ENCODE measurements around the gene ROCK2. TPM values are rescaled to one million over a fixed set of nuclear protein-coding genes. Genes with fewer than 3 reads are reported as not detected.

Gene ROCK2
- total and polyA plus RNA-seq, 9 of the 15 experiments (the other 6 are each of a cell fraction or from before 2014, with no cell fraction given) = 4.9 to 30.6 (median 14.3) TPM

DNA sequence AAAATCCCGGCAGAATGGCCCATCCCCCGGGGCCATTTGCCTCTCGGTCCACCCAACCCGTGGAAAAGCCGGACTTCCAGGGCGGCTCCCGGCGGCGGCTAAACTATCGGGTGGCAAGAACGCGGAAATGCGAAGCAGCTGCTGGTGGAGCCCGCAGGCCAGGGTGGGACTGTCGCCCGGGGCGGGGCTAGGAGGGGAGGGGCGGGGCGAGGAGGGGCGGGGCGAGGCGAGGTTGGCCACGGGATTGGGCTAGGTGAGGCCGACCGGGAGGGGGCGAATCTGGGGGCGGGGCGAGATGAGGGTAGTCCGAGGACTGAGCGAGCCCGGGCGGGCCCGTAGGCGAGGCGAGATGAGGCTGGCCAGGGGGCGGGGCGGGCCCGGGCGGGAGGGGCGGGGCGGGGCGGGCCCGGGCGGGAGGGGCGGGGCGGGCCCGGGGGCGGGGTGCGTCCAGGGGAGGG is 189.5 kb downstream of the ROCK2 start (continued):
- TF ChIP-seq, protein P1, sequence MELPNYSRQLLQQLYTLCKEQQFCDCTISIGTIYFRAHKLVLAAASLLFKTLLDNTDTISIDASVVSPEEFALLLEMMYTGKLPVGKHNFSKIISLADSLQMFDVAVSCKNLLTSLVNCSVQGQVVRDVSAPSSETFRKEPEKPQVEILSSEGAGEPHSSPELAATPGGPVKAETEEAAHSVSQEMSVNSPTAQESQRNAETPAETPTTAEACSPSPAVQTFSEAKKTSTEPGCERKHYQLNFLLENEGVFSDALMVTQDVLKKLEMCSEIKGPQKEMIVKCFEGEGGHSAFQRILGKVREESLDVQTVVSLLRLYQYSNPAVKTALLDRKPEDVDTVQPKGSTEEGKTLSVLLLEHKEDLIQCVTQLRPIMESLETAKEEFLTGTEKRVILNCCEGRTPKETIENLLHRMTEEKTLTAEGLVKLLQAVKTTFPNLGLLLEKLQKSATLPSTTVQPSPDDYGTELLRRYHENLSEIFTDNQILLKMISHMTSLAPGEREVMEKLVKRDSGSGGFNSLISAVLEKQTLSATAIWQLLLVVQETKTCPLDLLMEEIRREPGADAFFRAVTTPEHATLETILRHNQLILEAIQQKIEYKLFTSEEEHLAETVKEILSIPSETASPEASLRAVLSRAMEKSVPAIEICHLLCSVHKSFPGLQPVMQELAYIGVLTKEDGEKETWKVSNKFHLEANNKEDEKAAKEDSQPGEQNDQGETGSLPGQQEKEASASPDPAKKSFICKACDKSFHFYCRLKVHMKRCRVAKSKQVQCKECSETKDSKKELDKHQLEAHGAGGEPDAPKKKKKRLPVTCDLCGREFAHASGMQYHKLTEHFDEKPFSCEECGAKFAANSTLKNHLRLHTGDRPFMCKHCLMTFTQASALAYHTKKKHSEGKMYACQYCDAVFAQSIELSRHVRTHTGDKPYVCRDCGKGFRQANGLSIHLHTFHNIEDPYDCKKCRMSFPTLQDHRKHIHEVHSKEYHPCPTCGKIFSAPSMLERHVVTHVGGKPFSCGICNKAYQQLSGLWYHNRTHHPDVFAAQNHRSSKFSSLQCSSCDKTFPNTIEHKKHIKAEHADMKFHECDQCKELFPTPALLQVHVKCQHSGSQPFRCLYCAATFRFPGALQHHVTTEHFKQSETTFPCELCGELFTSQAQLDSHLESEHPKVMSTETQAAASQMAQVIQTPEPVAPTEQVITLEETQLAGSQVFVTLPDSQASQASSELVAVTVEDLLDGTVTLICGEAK (IDR thresholded peaks at IDR 0.05) = no peak
- TF ChIP-seq, protein P1 (CRISPR knock-in tag; IDR thresholded peaks at IDR 0.05) = no peak
- no peak for TF ChIP-seq ZNF143 (CRISPR knock-in tag; IDR thresholded peaks at IDR 0.05)
- no peak for TF ChIP-seq KDM1A (IDR thresholded peaks at IDR 0.05)
- TF ChIP-seq, protein P2, sequence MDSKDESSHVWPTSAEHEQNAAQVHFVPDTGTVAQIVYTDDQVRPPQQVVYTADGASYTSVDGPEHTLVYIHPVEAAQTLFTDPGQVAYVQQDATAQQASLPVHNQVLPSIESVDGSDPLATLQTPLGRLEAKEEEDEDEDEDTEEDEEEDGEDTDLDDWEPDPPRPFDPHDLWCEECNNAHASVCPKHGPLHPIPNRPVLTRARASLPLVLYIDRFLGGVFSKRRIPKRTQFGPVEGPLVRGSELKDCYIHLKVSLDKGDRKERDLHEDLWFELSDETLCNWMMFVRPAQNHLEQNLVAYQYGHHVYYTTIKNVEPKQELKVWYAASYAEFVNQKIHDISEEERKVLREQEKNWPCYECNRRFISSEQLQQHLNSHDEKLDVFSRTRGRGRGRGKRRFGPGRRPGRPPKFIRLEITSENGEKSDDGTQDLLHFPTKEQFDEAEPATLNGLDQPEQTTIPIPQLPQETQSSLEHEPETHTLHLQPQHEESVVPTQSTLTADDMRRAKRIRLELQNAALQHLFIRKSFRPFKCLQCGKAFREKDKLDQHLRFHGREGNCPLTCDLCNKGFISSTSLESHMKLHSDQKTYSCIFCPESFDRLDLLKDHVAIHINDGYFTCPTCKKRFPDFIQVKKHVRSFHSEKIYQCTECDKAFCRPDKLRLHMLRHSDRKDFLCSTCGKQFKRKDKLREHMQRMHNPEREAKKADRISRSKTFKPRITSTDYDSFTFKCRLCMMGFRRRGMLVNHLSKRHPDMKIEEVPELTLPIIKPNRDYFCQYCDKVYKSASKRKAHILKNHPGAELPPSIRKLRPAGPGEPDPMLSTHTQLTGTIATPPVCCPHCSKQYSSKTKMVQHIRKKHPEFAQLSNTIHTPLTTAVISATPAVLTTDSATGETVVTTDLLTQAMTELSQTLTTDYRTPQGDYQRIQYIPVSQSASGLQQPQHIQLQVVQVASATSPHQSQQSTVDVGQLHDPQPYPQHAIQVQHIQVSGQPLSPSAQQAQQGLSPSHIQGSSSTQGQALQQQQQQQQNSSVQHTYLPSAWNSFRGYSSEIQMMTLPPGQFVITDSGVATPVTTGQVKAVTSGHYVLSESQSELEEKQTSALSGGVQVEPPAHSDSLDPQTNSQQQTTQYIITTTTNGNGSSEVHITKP (IDR thresholded peaks at IDR 0.05; ENCODE audit: partially characterized antibody) = peak; percentile 75
- no peak for TF ChIP-seq DNMT1 (IDR thresholded peaks at IDR 0.05)
- TF ChIP-seq ZFP1 (CRISPR knock-in tag; IDR thresholded peaks at IDR 0.05) = no peak
- no peak for TF ChIP-seq CREBBP (IDR thresholded peaks at IDR 0.05; ENCODE audit: low read depth, low read length)
- no peak for TF ChIP-seq POLR2AphosphoS2 (IDR thresholded peaks at IDR 0.05; ENCODE audit: low read length)
- no peak for TF ChIP-seq CHD1 (IDR thresholded peaks at IDR 0.05; ENCODE audit: low read length)
- TF ChIP-seq POU5F1 (IDR thresholded peaks at IDR 0.05; ENCODE audit: borderline replicate concordance, low read depth, low read length, partially characterized antibody) = no peak
- 0 out of 2 replicates have a peak, but pooled peaks have one; percentile 65 for TF ChIP-seq GTF2E2 (tag; IDR thresholded peaks at IDR 0.05)
- TF ChIP-seq ZBTB8A (IDR thresholded peaks at IDR 0.05; ENCODE audit: partially characterized antibody) = no peak
- TF ChIP-seq HNRNPLL (IDR thresholded peaks at IDR 0.05; ENCODE audit: low read depth, low read length, poor library complexity, severe bottlenecking) = no peak
- TF ChIP-seq MTF1 (CRISPR knock-in tag; IDR thresholded peaks at IDR 0.05; ENCODE audit: borderline replicate concordance) = no peak
- TF ChIP-seq RAD21 (CRISPR knock-in tag; conservative IDR thresholded peaks at IDR 0.05 in 1 of 2, IDR thresholded peaks at IDR 0.05 in 1 of 2) = no peak
